Trophoblast cell (in vitro differentiated cells and primary cell): Measurements from ENCODE around the gene MAB21L3.

Source experiments
- DNase-seq, 2 donors: peaks; one replicate each; pipeline ENCODE4 v3.0.0-alpha.2; 2016
- H2AFZ ChIP-seq: 2 replicates; pipeline ENCODE4 v1.6.1; 2013; ENCODE audit warnings: low read length, moderate library complexity, mild to moderate bottlenecking; ENCODE audit not compliant: insufficient read depth, poor library complexity
- H2AK5ac ChIP-seq: 2 replicates; pipeline ENCODE4 v1.6.1; 2013; ENCODE audit warnings: mild to moderate bottlenecking, low read length
- H2BK120ac ChIP-seq: 2 replicates; pipeline ENCODE4 v1.6.1; 2013; ENCODE audit warnings: low read length, mild to moderate bottlenecking, moderate library complexity; ENCODE audit not compliant: insufficient read depth, poor library complexity
- H2BK12ac ChIP-seq: 2 replicates; pipeline ENCODE4 v1.6.1; 2013; ENCODE audit warnings: mild to moderate bottlenecking, low read length, moderate library complexity
- H2BK5ac ChIP-seq: 2 replicates; pipeline ENCODE4 v1.6.1; 2013; ENCODE audit warnings: low read length, low read depth, moderate library complexity, mild to moderate bottlenecking; ENCODE audit not compliant: poor library complexity
- H3K14ac ChIP-seq: 2 replicates; pipeline ENCODE4 v1.6.1; 2013; ENCODE audit warnings: mild to moderate bottlenecking, low read length
- H3K18ac ChIP-seq: 2 replicates; pipeline ENCODE4 v1.6.1; 2013; ENCODE audit warnings: mild to moderate bottlenecking, low read length
- H3K23ac ChIP-seq: 2 replicates; pipeline ENCODE4 v1.6.1; 2013; ENCODE audit warnings: low read length
- H3K27ac ChIP-seq: 2 replicates; pipeline ENCODE4 v1.5.1; 2013; ENCODE audit warnings: low read depth, mild to moderate bottlenecking, inconsistent platforms, low read length, moderate library complexity
- H3K27me3 ChIP-seq: 2 replicates; pipeline ENCODE4 v1.6.1; 2013; ENCODE audit warnings: inconsistent platforms, mild to moderate bottlenecking, low read length, moderate library complexity; ENCODE audit not compliant: insufficient read depth
- H3K36me3 ChIP-seq, 2 experiments: 1 replicate in 1 of 2; 2 replicates in 1 of 2; pipeline ENCODE4 v1.6.1; 2013; ENCODE audit warnings: low read length in 2 of 2, mild to moderate bottlenecking in 2 of 2, moderate library complexity in 1 of 2; ENCODE audit not compliant: insufficient read depth in 2 of 2, control insufficient read depth in 1 of 2
- H3K4ac ChIP-seq: 2 replicates; pipeline ENCODE4 v1.6.1; 2013; ENCODE audit warnings: low read depth, mild to moderate bottlenecking, low read length, moderate library complexity
- H3K4me1 ChIP-seq, 2 experiments: 1 replicate in 1 of 2; 2 replicates in 1 of 2; pipeline ENCODE4 v1.6.1; 2013; ENCODE audit warnings: low read length in 2 of 2, mild to moderate bottlenecking in 2 of 2, moderate library complexity in 1 of 2; ENCODE audit not compliant: insufficient read depth in 2 of 2, control insufficient read depth in 1 of 2
- H3K4me2 ChIP-seq: 2 replicates; pipeline ENCODE4 v1.6.1; 2013; ENCODE audit warnings: inconsistent platforms, mild to moderate bottlenecking, low read length, moderate library complexity
- H3K4me3 ChIP-seq: 2 replicates; pipeline ENCODE4 v1.5.1; 2013; ENCODE audit warnings: mild to moderate bottlenecking, low read depth, low read length, inconsistent platforms
- H3K79me1 ChIP-seq: one replicate; pipeline ENCODE4 v1.6.1; 2013; ENCODE audit warnings: low read length
- H3K79me2 ChIP-seq: 2 replicates; pipeline ENCODE4 v1.6.1; 2013; ENCODE audit warnings: low read length, mild to moderate bottlenecking; ENCODE audit not compliant: control insufficient read depth, insufficient read depth, poor library complexity
- H3K9ac ChIP-seq: 2 replicates; pipeline ENCODE4 v1.6.1; 2013; ENCODE audit warnings: mild to moderate bottlenecking, low read length
- H3K9me3 ChIP-seq: 2 replicates; pipeline ENCODE4 v1.6.1; 2013; ENCODE audit warnings: low read depth, mild to moderate bottlenecking, control low read depth, inconsistent platforms, low read length; ENCODE audit not compliant: insufficient read depth
- H4K12ac ChIP-seq: 2 replicates; pipeline ENCODE4 v1.6.1; 2013; ENCODE audit warnings: low read depth, mild to moderate bottlenecking, low read length, moderate library complexity
- H4K8ac ChIP-seq: 2 replicates; pipeline ENCODE4 v1.6.1; 2013; ENCODE audit warnings: low read depth, mild to moderate bottlenecking, low read length, moderate library complexity
- H4K91ac ChIP-seq: one replicate; pipeline ENCODE4 v1.6.1; 2013; ENCODE audit warnings: low read depth, mild to moderate bottlenecking, low read length, moderate library complexity
- WGBS: extraction: QIAGEN DNeasy Blood & Tissue Kit; methylation state at CpG from one replicate; pipeline ENCODE4 v1.1.7; 2013; ENCODE audit warnings: missing lambda C conversion rate; ENCODE audit not compliant: insufficient read length, insufficient coverage; ENCODE audit errors: extremely low coverage; 5-methylcytosine and 5-hydroxymethylcytosine counted together

The MAB21L3 gene

GRCh38 chr1:116182019-116182714 lies 71.0 kb downstream of the MAB21L3 start:
- H3K9ac ChIP-seq: no peak overlapping the region
- no CpG with 5 or more reads among the region's 3 CpGs for WGBS
- DNase-seq: no peak
- no peaks in the 10 kb centered on the region for H3K27me3 ChIP-seq
- no peak overlapping the region for H3K14ac ChIP-seq
- H4K8ac ChIP-seq: no peak overlapping the region
- no peak overlapping the region for H2BK120ac ChIP-seq
- H2AFZ ChIP-seq: no peak overlapping the region
- peaks cover 0 to 2% of the 10 kb centered on the region in 2 experiments for H3K4me1 ChIP-seq
- H3K79me1 ChIP-seq: no peaks in the 10 kb centered on the region
- no peak overlapping the region for H3K18ac ChIP-seq
- H2AK5ac ChIP-seq: no peak overlapping the region
- H3K4me3 ChIP-seq: no peak overlapping the region
- no peak overlapping the region for H2BK12ac ChIP-seq
- H3K9me3 ChIP-seq: peaks cover 2% of the 10 kb centered on the region
- H3K23ac ChIP-seq: no peak overlapping the region
- no peak overlapping the region for H4K12ac ChIP-seq
- H3K4ac ChIP-seq: no peak overlapping the region
- no peaks in the 10 kb centered on the region for H3K36me3 ChIP-seq
- no peak overlapping the region for H3K4me2 ChIP-seq
- no peak overlapping the region for H2BK5ac ChIP-seq
- no peak overlapping the region for H4K91ac ChIP-seq
- no peak overlapping the region for H3K27ac ChIP-seq
- no peaks in the 10 kb centered on the region for H3K79me2 ChIP-seq
